Astrocyte of the cerebellum (primary cell): ENCODE data around the gene BLID.

Experiments
- DNase-seq: peaks from one replicate; pipeline ENCODE4 v3.0.0-alpha.2; 2011; ENCODE audit warnings: low read depth
- H3K4me3 ChIP-seq: 2 replicates; pipeline ENCODE4 v1.5.1; 2011; ENCODE audit warnings: mild to moderate bottlenecking, low read depth, low read length, moderate library complexity
- CTCF ChIP-seq: IDR thresholded peaks from 2 replicates; pipeline ENCODE4 v1.5.1; 2012; ENCODE audit warnings: low read length, low read depth, moderate library complexity, mild to moderate bottlenecking; ENCODE audit errors: missing control alignments
- in situ Hi-C: cut with HindIII; loops from 2 replicates; pipeline ENCODE4 v1.10.0; 2017; ENCODE audit warnings: low sequenced_read_pairs

BLID gene

GRCh38 chr11:122091835-122092234 is 24.2 kb downstream of the BLID start:
- TF ChIP-seq CTCF: no peak
- no peak overlapping the region for H3K4me3 ChIP-seq
- in situ Hi-C loops: no loop called here
- no peak for DNase-seq

GRCh38 chr11:122089111-122089510 is 26.9 kb downstream of the BLID start:
- no peak for TF ChIP-seq CTCF
- no peak for DNase-seq
- H3K4me3 ChIP-seq: no peak overlapping the region
- in situ Hi-C loops: no loop called here

GRCh38 chr11:122085712-122086111 is 30.3 kb downstream of the BLID start:
- no peak overlapping the region for H3K4me3 ChIP-seq
- no peak for DNase-seq
- in situ Hi-C loops: no loop called here
- TF ChIP-seq CTCF: no peak

GRCh38 chr11:122085264-122085663 is 30.8 kb downstream of the BLID start:
- no peak for TF ChIP-seq CTCF
- in situ Hi-C loops: no loop called here
- peak; percentile 90 for DNase-seq
- H3K4me3 ChIP-seq: no peak overlapping the region

GRCh38 chr11:122082205-122082604 is 33.8 kb downstream of the BLID start:
- H3K4me3 ChIP-seq: no peak overlapping the region
- no peak for DNase-seq
- TF ChIP-seq CTCF: no peak
- in situ Hi-C loops: no loop called here

GRCh38 chr11:122081073-122081472 is 34.9 kb downstream of the BLID start:
- in situ Hi-C loops: no loop called here
- DNase-seq: no peak
- no peak overlapping the region for H3K4me3 ChIP-seq
- no peak for TF ChIP-seq CTCF

- no peak for TF ChIP-seq CTCF
- H3K4me3 ChIP-seq: no peak overlapping the region
- no peak for DNase-seq
- in situ Hi-C loops: no loop called here
Observed at GRCh38 chr11:122077459-122077858, 38.6 kb downstream of the BLID start.
